DMS114 treated with DMSO at 0.1 percent for 48 hours (cell line): ENCODE data around the gene SOBP.

Source experiments
- DNase-seq: peaks from one replicate; lab custom pipeline; 2025; ENCODE audit not compliant: unreplicated experiment; lab: John Stamatoyannopoulos, UW

SOBP gene

DNA sequence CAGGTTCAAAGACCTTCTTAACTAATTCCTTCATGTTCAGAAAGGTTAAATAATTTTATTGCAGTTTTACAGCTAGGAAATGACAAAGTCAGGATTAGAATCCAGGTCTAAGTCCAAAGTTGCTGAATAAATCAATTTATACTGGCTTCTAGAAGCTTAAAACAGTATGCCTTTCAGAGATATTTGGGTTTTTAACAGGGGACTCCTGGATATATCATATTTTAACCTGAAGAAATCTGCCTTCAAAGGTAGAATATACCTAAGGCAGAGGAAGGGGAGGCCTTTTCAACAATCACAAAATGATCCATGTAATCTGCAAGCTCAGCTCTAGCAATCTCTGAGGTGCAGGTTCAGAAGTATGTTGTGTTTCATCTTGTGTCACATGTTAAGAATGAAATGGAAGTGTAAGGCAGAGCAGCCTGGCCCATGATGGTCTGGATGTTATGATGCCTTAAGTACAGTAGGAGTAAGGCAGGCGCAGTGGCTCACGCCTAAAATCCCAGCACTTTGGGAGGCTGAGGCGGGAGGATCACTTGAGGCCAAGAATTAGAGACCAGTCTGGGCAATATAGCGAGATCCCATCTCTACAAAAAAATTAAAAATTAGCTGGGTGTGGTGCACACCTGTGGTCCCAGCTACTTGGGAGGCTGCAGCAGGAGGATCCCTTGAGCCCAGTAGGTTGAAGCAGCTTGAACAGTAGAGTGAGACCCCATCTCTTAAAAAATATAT lies 123.9 kb downstream of the SOBP start:
- DNase-seq, result no peak

DNA sequence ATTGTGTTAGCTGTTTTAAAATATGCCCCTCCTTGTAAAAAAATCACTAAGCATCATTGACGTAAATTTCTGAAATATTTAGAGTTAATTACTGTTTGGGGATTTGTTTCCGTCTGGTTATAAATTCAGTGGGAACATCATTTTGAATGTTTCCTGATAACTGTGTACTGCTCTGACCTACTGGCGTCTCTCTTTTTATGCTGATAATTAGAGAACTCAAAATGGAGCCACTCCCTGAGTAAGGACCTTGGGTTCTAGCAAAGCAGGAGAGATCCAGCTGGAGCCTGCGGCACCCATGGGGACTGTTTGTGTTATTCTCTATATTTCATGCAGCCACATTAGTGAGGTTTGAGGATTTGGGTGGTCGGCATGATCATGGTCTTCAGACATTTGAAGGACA lies 124.9 kb downstream of the SOBP start:
- no peak for DNase-seq

DNA sequence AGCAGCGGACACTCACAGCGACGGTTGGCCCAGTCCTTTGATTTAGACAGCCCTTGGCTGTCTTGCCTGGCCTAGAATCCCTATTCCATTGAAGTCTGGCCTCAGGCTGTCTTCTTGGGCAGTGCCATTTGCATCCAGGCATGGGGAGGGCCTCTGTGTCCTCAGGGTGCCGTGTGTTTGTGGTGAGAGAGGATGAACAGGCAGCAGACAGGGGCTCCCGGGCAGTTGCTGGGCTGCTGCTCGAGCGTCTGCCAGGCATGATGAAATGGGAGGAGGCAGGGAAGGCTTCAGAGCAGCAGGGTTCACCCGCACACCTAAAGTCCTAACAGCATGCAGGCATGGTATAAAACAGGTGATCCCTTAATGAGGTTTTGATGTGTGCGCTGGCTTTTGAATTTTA lies 126.9 kb downstream of the SOBP start:
- no peak for DNase-seq

DNA sequence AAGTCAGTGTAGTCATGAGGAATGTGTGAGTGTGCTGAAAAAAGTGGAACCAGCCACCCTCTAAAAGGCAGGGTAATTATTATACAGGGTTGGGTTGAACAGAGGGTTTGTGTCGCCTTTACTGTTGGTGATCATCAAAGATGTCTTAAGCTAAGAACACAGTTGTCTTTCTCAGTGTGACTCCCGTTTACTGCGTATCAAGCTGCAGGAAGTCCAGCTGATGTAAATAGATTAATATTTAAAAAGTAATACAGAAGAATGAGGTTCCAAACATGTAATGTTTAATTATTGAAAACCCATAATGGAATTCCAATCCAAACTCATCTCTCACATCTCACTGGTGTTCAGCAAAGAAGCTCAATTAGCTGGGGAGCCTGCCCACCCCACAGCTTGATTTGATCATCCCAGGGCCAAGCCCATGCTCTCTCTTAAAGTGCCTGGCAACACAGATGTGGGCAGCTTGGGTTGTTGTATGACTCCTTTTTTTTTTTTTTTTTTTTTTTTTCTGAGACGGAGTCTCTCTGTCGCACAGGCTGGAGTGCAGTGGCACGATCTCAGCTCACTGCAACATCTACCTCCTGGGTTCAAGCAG lies 127.5 kb downstream of the SOBP start:
- DNase-seq, result no peak

DNA sequence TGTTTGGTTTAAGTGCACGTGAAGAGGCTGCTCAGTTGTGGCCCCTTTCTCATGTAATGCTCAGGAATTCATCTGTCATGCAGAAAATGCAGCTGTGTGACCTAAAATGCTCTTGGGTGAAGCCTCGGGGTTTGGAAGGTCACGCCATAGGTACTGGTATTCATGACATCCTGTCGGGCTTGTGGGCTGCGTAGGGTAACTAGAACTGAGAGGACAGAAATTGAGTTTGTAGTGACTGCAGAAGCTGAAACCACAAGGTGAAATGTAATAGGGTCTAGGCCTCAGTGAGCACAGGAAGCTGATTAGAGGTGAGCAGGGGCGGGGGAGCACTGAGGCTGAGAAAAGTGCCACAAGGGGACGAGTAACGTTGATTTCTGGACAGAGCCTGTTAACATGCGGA lies 128.8 kb downstream of the SOBP start:
- no peak for DNase-seq

DNA sequence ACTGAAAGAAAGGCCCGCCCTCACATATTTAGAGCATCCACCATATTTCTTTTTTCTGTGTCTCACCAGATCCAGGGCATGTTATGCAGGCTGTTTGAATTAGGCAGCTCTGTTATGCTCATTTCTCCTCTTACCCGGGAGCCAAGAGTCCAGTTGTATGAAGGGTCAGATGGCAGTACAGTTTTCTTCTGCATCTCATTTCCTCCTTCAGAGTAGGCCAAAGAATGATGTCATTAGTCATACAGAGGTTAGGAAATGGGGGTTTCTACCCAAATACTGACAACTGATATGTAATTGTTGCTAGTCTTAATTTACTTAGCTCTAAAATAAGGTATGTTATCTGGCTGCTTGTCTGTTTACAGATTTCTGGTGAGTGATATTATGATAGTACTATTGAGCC lies 130.8 kb downstream of the SOBP start:
- DNase-seq, result no peak

DNA sequence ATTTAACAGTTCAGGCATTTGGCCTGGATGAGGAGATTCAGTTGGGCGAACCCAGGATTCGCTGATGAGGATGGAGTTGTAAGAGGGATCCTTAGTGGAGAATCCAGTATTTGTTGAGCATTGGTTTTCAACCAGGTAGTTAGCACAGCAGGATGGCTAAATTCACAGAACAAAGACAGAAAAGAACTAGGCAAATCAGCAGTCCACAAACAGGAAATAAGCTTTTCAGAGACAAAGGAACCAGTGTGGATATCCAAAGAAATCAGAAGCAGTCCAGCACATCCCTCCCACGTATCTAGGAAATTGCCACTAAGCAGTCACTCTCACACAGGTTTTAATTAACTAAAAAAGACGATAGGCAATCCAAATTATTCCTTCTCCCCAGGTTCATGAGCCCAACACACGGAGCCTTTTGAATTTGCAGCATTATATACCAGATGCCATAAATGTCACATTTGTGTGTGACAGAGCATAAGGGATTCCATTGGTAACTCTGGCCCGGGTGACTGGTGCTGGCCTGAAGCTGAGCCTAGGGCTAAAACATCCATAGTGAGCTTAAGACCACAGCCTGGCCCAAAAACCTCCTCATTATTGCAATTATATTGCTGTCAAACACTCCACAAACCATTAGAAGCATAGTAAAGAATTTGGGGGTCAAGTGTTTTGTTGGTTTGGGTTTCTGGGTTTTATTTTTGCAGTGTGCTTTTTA lies 131.5 kb downstream of the SOBP start:
- no peak for DNase-seq

GRCh38 chr6:107622269-107622668 lies 132.4 kb downstream of the SOBP start:
- DNase-seq, result no peak

DNA sequence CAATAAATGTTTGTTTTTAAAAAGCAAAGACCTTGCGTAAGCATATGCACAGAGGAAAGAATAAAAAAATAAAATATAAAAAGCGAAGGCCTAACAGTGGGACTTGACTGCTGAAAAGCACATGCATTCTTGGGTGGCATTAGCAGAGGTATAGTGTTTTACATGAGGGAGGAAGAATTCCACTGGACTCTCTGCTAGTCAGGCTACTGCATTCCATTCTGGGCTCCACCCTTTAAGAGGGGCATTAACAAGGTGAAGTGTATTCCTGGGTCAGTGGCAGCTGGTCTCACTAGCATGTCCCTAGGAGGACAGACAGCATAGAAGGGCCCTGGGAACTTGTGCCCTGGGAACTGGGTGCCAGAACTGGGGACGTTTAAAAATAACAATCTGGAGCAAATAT lies 134.1 kb downstream of the SOBP start:
- DNase-seq, result no peak

DNA sequence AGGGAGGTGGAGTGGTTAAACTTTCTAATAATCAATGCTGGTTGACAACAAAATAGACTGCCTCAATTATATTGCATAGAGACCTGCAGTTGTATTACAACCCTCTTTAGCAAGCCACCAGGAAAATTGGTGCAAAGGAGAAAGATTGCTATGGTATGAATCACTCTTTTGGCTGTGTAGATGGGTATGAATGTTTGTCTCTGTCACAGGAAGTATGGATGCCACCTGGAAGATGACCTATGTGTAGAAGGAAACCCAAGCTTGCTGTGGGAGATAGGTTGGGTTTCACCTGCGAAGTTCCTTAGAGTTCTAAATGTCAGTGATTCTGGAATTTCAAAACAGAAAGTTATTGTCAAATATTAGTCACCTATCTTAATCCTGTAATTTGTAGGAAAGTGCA lies 134.6 kb downstream of the SOBP start:
- DNase-seq, result no peak

GRCh38 chr6:107625264-107625663 lies 135.3 kb downstream of the SOBP start:
- DNase-seq, result no peak

DNA sequence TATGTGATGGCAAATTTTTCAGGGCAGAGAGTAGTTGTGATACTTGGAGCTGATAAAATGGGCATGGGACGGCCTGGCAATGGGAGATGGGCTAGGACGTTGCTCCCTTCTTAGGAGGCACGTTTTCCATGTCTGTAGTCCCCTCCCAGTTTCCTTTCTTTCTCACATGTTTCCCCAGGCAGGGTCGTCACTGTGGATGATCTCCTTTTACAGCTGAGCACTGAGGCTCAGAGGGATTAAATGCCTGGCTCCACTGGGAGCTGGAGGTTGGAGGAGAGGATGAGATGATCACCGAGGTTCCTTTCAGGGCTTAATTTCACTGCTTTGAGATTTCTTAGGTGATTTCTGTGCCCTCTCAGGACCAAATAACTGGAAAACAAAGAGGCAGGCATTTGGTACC lies 136.7 kb downstream of the SOBP start:
- DNase-seq, result no peak

GRCh38 chr6:107627969-107628368 lies 138.1 kb downstream of the SOBP start:
- DNase-seq, result no peak

- DNase-seq, result no peak
Observed at GRCh38 chr6:107628878-107629277, 139.0 kb downstream of the SOBP start.

DNA sequence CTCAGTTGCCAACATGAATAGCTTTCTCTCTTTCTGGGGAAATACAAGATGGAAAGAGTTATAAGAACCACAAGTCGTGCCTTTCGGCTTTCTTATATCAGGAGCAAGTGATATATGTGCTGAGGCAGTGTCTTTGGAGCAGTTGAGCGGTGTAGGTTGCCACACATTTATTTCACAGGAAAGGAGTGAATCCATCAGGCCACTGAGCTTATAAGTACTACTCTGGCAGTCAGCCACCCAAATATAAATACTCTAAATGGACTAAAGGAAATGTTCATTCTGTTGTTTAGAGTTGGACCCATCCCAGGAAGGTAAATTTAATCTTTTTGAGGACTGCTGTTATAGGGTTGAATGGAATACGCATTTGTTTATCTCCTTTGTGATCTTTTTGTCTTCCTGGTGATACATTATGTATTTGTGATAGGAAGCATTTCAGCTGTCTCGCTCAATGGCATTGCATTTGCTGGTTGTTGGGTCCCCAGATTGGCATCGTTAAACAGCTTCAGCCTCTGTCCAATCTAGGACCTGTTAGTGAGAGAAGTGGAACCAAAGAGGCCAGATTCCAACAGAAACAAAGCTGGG lies 139.7 kb downstream of the SOBP start:
- DNase-seq, result no peak

- no peak for DNase-seq
Observed at GRCh38 chr6:107630348-107630977, 140.5 kb downstream of the SOBP start.

- no peak for DNase-seq
Observed at GRCh38 chr6:107632381-107633136, 142.6 kb downstream of the SOBP start.

GRCh38 chr6:107633680-107634323 lies 143.9 kb downstream of the SOBP start:
- DNase-seq, result no peak

- no peak for DNase-seq
Observed at GRCh38 chr6:107634324-107635056, 144.6 kb downstream of the SOBP start.

DNA sequence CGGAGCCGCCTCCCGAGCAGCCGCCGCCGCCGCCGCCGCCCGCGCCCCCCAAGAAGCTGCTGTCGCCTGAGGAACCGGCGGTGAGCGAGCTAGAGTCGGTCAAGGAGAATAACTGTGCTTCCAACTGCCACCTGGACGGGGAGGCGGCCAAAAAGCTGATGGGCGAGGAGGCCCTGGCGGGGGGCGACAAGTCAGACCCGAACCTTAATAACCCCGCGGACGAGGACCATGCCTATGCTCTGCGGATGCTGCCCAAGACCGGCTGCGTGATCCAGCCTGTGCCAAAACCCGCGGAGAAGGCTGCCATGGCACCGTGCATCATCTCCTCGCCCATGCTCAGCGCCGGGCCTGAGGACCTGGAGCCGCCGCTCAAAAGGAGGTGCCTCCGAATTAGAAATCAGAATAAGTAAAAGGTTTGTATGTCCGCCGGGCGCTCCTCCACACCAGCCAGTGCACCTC lies 145.2 kb downstream of the SOBP start:
- no peak for DNase-seq
